SKM-1 treated with dmso at 0.1 percent for 144 hours (cell line): ENCODE data around the gene ZBTB32.
"Not testable (repeated sequence)": the region's sequence is repeated elsewhere in the genome, so short reads cannot be mapped to it uniquely, and the experiment has no call there.

Source experiments
- DNase-seq: peaks from one replicate; lab custom pipeline; 2025; ENCODE audit not compliant: unreplicated experiment; lab: John Stamatoyannopoulos, UW

The ZBTB32 gene, protein sequence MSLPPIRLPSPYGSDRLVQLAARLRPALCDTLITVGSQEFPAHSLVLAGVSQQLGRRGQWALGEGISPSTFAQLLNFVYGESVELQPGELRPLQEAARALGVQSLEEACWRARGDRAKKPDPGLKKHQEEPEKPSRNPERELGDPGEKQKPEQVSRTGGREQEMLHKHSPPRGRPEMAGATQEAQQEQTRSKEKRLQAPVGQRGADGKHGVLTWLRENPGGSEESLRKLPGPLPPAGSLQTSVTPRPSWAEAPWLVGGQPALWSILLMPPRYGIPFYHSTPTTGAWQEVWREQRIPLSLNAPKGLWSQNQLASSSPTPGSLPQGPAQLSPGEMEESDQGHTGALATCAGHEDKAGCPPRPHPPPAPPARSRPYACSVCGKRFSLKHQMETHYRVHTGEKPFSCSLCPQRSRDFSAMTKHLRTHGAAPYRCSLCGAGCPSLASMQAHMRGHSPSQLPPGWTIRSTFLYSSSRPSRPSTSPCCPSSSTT

DNA sequence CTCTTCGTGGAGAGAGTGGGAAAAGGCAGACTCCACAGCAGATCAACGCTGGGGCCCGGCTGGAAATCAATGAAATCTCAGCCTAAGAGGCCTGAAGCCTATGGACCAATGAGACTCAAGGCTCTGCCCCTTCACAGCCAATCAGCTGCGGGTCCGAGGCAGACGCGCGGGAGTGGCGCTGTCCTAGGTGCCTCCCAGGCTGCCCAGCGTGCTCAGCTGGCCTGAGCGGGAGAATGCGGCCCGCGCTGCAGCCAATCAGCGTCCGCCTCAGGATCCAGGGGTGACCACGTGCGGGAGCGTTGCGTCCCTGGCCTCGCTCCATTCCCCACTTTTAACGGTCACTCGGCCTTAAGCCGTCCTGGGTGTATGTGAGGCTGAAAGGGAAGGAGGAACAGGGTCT is at the start of gene ZBTB32:
Gene ZBTB32, plus strand, starts transcription at position 341 of the 400 bp plus-strand sequence. CDS start 10,069 bp downstream, outside the sequence.
- no peak for DNase-seq

DNA sequence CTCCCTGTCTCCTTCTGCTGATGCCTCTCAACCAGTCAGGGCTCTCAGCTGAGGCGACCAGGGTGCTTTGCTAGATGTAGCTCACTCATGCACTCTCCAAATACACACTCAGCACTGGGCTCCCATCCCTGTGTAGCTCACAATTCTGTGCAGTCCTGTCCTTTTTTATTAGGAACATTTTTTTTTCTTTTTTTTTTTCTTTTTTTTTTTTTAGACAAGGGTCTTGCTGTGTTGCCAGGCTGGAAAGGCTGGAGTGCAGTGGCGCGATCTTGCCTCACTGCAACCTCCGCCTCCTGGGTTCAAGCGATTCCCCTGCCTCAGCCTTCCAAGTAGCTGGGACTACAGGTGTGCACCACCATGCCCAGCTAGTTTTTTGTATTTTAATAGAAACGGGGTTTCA is 49.5 kb upstream of the ZBTB32 start:
- DNase-seq, result not testable (repeated sequence)

DNA sequence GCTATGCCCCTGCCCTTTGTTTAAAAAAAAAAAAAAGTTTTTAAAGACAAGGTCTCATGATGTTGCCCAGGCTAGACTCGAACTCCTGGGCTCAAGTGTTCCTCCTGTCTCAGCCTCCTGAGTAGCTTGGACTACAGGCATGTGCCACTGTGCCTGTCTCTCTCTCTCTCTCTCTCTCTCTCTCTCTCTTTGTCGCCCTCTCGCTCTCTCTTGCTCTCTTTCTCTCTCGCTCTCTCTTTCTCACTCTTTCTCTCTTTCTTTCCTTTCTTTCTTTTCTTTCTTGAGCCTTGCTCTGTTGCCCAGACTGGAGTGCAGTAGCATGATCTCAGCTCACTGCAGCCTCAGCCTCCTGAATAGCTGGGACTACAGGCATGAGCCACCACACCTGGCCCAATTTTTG is 48.8 kb upstream of the ZBTB32 start:
- DNase-seq, result no peak

DNA sequence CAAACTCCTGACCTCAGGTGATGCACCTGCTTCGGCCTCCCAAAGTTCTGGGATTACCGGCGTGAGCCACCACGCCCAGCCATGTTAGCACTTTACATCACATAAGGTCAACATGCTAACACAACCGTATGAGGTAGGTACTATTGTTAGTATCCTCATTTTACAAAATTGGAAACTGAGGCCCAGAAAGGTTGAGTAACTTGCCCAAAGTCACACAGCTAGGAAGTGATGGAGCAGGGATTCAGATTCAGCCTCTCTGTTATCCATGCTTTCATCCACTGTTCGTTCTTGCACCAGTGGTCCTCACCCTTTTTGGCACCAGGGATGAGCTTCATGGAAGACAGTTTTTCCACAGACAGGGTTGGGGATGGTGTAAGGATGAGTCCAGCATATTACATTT is 47.7 kb upstream of the ZBTB32 start:
- DNase-seq, result no peak

DNA sequence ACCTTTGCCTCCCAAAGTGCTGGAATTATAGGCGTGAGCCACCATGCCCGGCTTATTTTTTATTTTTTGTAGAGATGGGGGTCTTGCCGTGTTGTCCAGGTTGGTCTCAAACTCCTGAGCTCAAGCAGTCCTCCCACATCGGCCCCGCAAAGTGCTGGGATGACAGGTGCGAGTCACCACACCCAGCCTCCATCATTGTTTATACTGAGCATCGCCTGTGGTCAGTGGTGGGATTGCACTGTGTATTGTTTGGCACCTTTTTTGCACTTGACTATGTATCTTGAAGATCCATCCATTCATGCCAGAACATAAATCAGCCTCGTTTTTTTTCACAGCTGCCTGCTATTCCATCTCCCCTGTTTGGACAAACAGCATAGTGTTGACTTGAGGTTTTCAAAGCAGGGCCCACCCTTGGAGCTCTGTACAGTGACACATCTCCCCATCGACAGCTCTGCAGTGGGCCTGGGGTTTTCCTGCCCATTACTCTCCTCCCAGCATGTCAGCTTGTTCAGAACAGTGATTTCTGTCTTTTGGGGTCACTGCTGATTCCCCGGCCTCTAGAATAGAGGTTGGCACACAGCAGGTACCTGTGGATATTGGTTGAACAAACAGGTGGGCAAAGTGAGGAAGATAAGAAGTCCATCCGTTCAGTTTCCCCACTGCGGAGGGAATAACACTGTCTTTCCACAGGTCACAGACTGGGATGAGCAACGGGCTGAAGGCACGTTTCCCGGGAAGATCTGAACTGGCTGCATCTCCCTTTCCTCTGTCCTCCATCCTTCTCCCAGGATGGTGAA is 46.3 kb upstream of the ZBTB32 start:
- DNase-seq, result no peak

DNA sequence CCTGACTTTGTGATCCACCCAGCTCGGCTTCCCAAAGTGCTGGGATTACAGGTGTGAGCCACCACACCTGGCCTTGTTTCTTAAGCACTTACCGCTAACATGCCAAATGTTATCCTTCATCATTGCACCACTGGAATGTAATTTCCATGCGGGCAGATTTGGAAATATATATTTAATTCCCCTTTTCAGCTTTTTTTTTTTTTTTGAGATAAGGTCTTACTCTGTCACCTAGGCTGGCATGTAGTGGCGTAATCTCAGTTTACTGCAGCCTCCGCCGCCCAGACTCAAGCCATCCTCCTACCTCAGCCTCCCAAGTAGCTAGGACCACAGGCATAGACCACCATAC is 42.4 kb upstream of the ZBTB32 start:
- DNase-seq, result no peak

DNA sequence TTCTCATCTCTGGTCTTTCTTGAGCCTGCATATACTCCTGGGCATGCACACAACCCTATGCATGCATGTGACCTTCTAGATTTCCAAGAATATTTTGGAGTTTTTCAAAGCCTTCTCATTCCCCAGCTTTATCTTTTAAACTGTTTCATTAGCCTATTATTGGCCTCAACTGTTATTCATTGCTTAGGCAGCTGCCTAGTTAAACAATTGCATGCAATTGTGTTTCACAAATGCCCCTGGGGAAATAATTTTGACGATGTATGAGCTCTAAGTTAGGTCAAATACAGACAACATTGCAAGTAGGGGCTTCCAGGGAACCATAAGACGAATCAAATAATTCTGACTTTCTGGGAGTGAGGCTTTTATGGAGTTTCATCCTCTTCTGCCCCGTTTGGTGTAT is 40.4 kb upstream of the ZBTB32 start:
- no peak for DNase-seq

DNA sequence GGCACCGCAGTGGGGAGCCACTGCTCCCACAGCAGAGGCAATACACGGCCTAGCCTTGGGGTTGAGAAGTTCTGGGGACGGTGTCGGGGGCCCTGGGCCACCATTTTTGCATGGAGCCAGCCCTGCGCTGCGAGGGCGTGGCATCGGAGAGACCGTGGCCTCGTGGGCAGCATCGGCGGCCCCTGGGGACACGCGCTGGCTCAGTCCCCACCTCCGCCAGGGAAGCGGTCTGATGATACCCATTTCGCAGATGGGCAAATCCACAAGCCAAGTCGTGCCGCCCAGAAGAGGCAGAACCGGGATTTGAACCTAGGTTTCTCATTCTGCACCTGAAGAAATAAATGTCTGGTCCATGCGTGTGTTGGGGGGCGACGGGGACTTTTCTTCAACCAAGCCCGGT is 39.2 kb upstream of the ZBTB32 start:
- no peak for DNase-seq

DNA sequence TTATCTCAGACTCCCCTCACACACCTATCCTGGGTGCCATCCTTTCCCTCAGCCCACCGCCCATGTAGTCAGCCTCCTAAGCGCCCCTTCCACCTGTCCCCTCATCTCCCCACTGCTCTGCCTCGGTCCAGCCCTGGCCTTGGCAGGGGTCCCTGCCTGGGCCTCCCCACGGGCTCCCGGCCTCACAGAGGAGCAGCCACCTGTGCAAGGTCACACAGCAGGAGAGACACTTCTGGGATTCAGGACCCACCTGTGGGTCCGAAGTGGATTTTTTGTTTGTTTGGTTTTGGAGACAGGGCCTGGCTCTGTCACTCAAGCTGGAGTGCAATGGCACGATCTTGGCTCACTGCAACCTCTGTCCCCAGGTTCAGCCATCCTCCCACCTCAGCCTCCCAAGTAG is 38.8 kb upstream of the ZBTB32 start:
- no peak for DNase-seq

DNA sequence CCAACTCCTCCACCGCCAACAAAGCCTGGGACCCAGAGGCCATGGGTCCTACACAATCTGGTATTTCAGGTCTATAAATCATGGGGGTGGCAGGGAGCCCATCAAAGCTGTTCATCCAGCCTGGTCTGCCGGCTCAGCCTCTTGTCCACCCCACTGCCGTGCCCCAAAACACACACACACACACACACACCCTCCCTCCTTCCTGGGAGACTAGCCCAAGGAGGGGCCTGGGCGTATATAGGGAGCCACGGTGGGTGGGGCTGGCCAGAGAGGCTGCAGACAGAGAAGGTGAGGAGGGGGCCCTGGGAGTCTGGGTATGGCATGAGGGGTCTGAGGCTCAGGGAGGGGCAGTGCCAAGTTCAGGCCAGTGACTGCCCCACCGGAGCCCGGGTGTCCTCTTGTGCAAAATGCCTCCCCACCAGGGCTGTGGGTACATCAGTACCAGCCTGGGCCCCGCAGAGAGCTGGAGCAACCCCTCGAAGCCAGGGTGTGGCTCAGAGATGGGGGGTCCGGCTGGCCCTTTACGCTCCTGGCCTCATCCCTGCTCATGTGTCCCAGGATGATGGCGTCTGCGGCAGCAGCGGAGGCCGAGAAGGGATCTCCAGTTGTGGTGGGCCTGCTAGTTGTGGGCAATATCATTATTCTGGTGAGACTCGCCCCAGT is 38.0 kb upstream of the ZBTB32 start, which contains the start of gene UPK1A:
Gene UPK1A, plus strand, starts transcription at position 267 of the 663 bp plus-strand sequence. Its CDS starts 296 bp downstream, at position 563.
- DNase-seq, result no peak

DNA sequence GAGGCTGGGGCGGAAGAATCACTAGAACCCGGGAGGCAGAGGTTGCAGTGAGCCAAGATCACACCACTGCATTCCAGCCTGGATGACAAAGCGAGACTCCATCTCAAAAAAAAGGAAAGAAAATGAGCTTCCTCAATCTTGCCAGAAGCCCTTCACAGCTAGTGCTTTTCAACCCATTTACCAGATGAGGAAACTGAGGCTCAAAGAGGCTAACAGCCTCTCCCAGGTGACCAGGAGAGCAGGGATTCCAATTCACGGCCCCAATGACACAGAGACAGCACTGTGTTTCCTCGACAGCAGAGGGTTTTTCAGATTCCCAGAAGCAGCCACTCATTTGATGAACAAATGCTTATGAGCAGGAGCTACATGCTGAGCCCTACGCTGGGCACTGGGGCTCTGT is 34.8 kb upstream of the ZBTB32 start:
- DNase-seq, result no peak

DNA sequence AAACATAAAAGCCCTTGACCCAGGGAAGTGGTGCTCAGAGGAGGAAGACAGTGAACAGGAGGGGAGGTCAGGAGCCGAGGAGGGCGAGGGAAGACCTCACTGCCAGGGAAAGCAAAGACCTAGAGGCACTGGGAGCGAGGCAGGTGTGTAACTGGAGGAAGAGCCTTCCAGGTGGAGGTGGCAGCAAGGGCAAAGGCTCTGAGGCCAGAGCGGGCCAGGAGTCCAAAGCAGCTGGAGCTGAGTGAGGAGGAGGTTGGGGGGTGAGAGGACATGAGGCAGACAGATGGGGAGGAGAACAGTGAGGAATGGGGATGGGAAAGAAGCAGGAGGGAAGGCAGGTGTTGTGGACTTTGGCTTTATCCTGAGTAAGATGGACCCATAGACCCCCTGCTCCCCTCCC is 34.4 kb upstream of the ZBTB32 start:
- DNase-seq, result no peak

DNA sequence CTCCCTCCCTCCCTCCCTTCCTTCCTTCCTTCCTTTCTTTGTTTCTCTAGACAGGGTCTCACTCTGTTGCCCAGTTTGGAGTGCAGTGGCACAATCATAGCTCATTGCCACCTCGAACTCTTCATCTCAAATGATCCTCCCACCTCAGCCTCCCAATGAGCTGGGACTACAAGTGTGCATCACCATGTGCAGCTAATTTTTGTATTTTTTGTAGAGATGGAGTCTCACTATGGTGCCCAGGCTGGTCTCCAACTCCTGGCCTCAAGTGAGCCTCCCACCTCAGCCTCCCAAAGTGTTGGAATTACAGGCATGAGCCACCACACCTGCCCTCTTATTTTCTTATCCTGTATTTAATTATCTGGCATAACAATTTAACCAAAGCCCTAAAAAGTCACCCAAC is 33.7 kb upstream of the ZBTB32 start:
- no peak for DNase-seq

DNA sequence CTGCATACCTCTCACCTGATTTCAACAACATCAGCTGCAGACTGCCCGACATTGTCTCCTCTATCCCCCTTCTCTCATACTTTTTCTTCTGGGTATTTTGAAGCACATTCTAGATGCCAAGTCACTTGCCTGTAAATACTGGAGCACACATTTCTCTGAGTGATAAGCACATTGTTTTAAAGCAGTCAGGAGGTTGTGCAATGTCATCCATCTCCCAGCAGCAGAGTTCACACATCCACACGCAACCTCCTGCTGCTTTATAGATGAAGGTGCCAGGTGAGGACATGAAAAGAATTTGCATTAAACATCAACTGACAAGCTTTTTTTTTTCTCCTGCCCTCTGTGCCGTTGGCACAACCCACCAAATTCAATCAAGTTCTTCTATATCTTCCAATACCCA is 32.5 kb upstream of the ZBTB32 start:
- no peak for DNase-seq

DNA sequence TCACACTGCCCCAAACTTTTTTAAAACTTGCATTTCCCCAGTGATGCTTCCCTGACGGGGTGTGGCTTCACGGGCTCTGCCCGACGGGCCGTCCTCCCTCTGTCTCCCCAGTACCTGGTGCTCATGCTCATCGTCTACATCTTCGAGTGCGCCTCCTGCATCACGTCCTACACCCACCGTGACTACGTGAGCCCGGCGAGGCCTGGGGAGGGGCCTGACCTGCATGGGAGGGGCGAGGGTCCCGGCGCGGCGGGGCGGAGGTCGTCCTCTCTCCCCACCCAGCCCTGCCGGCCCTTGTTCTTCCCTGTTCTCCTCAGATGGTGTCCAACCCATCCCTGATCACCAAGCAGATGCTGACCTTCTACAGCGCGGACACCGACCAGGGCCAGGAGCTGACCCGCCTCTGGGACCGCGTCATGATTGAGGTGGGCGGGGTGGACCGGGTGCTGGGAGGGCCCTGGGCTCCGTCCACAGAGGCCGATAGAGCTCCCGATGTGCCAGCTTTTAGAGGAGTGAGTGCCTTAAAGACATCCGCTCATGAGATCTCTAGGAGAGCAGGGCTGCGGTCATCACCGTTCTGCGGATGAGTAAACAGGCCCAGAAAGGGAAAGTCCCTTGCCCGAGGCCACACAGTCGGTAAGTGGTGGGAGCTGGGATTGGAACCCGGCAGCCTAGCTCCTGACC is 31.1 kb upstream of the ZBTB32 start:
- no peak for DNase-seq

DNA sequence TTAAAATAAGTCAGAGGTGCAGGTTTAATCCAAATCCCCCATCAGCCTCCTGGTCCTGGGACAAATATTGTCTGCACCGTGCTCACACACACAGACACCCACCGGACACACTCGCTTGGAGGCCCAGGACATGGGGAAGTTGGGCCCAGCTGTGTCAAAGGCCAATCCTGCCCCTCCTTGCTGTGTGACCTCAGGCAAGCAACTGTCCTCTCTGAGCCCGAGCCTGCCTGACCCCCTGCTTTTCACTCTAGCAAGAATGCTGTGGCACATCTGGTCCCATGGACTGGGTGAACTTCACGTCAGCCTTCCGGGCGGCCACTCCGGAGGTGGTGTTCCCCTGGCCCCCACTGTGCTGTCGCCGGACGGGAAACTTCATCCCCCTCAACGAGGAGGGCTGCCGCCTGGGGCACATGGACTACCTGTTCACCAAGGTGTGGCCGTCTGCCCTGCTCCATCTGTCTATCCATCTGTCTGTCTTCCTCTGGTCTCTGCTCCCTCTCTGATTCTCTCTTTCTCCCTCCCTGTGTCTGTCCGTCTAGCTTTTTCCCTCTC is 28.7 kb upstream of the ZBTB32 start:
- no peak for DNase-seq

DNA sequence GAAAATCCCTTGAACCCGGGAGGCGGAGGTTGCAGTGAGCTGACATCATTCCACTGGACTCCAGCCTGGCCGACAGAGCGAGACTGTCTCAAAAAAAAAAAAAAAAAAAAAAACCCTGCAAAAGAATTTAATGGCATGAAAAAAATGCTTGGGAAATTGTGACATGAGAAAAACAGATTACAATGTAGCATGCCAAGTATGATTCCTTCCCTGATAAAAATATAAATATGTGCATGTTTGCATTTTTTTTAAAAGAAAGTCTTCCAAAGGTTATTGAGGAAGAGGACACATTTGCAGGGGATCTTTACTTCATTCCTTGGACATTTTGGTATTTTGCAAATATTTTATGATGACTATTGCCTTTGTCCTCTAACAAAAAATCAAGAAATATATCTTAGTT is 14.5 kb upstream of the ZBTB32 start:
- no peak for DNase-seq

DNA sequence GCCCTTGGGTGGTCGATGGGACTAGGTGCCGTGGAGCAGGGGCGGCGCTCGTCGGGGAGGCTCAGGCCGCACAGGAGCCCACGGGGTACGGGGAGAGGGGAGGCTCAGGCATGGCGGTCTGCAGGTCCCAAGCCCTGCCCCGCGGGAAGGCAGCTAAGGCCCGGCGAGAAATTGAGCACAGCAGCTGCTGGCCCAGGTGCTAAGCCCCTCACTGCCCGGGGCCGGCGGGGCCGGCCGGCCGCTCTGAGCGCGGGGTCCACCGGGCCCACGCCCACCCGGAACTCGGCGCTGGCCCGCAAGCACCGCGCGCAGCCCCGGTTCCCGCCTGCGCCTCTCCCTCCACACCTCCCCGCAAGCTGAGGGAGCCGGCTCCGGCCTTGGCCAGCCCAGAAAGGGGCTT is 13.3 kb upstream of the ZBTB32 start:
- not testable (repeated sequence) for DNase-seq

DNA sequence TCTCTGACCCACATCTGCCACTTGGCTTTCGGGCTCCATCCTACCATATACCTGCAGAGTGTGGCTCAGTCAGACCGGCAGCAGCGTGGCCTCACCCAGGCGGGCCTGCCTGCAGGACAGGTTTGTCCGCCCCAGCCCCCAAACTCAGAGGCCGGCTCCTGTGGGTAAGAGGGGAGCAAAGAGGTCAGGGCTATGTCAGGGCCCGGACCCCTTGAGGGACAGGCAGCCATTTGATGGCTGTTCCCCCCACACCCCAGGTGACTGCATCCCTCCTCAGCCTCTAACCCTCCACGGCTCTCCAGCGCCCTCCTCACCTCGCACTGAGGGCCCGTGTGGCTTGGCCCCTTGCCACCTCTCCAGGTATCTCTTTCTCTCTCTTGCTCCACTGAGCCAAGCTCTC is 12.3 kb upstream of the ZBTB32 start:
- DNase-seq, result no peak

DNA sequence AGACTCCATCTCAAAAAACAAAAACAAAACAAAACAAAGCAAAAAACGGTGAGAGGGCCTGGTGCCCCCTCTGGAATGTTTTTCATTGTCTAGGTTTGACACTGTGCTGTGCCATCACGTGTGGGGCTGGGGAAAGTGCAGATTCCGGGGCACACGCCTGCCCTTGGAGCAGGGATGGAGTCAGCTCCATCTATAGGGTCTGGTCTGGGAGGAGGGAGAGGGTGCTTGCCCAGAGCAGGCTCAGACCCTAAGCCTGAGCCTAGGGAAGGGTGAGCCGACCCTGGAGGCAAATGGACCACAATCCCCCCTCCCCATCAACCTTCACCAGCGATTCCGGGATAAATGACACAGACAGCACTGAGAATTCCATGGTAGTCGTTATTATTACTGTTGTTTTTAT is 10.9 kb upstream of the ZBTB32 start:
- no peak for DNase-seq
